HCT116 (cell line): ENCODE results near the gene APOE. TPM values are rescaled to one million over a fixed set of nuclear protein-coding genes. Genes with fewer than 3 reads are reported as not detected.

Experiments
- ATAC-seq: fragments of 200-7000 bp; cut with Tn5 transposase; 2 replicates; pipeline ENCODE4 v1.9.1; 2020; ENCODE audit warnings: mild to moderate bottlenecking, moderate library complexity
- BruUV-seq: library from RNA; stranded (reverse); fragments of 400-500 nt; replicated peaks from 2 replicates; lab custom pipeline; 2021; lab: Mats Ljungman, UMichigan
- CTCF ChIA-PET: fragments of 300-600 bp; sonication (Branson Sonifier 250); formaldehyde crosslinking; loops from one replicate; lab custom pipeline; 2021; ENCODE audit warnings: antibody characterized with exemption; lab: Charles Lee
- POLR2A ChIA-PET: fragments of 300-600, 350-600 bp; sonication (Branson Sonifier 250); formaldehyde crosslinking; loops from one replicate; lab custom pipeline; 2021; ENCODE audit warnings: antibody characterized with exemption; lab: Charles Lee
- RAD21 ChIA-PET, 2 experiments: fragments of 300-600 bp; sonication (Branson Sonifier 250); formaldehyde crosslinking; loops; one replicate each; lab custom pipeline; 2023; ENCODE audit warnings: low total read pairs in 2 of 2; ENCODE audit not compliant: uncharacterized antibody in 2 of 2, unreplicated experiment in 2 of 2, low non-redundant PET in 1 of 2; lab: Charles Lee
- DNase-seq: peaks from one replicate; pipeline ENCODE4 v3.0.0-alpha.2; 2010; ENCODE audit warnings: low read depth, low spot score
- H2AFZ ChIP-seq: fragments of 200-600 bp; shearing (Covaris generic), sonication (generic); 2 replicates; pipeline ENCODE4 v1.6.1; 2017; ENCODE audit warnings: low read depth, mixed run types, mixed read lengths, antibody characterized with exemption, low read length; ENCODE audit not compliant: poor library complexity, severe bottlenecking
- H3K27ac ChIP-seq: 2 replicates; pipeline ENCODE4 v1.5.1; 2012; ENCODE audit warnings: low read depth, low read length
- H3K27me3 ChIP-seq: fragments of 200-600 bp; sonication (generic); 2 replicates; pipeline ENCODE4 v1.6.1; 2016; ENCODE audit warnings: mixed run types, low read length, mixed read lengths; ENCODE audit not compliant: insufficient read depth
- H3K36me3 ChIP-seq, 2 experiments: fragments of 200-500 bp in 1 of 2; fragments of 200-600 bp in 1 of 2; sonication (Bioruptor generic) in 1 of 2; sonication (generic) in 1 of 2; 2 replicates each; pipeline versions ENCODE4 v1.5.1 to v1.6.1; 2014 to 2016; ENCODE audit warnings: low read length in 2 of 2, inconsistent platforms in 1 of 2, mixed read lengths in 1 of 2, mixed run types in 1 of 2; ENCODE audit not compliant: insufficient read depth in 2 of 2, control insufficient read depth in 1 of 2
- H3K4me1 ChIP-seq, 2 experiments: fragments of 200-600 bp in 1 of 2; sonication (generic) in 1 of 2; 2 replicates each; pipeline versions ENCODE4 v1.5.1 to v1.6.1; 2012 to 2017; ENCODE audit warnings: low read length in 2 of 2, inconsistent platforms in 1 of 2, mild to moderate bottlenecking in 1 of 2, mixed read lengths in 1 of 2, mixed run types in 1 of 2, moderate library complexity in 1 of 2; ENCODE audit not compliant: insufficient read depth in 2 of 2, control insufficient read depth in 1 of 2
- H3K4me2 ChIP-seq: fragments of 200-600 bp; sonication (generic); 2 replicates; pipeline ENCODE4 v1.6.1; 2017; ENCODE audit warnings: mixed run types, low read length, mixed read lengths
- H3K4me3 ChIP-seq, 2 experiments: fragments of 200-600 bp in 1 of 2; sonication (generic) in 1 of 2; replicated peaks in 1 of 2; 2 replicates each; pipeline ENCODE4 v1.5.1; 2011 to 2016; ENCODE audit warnings: low read length in 2 of 2, control low read depth in 1 of 2, low read depth in 1 of 2, mild to moderate bottlenecking in 1 of 2, mixed read lengths in 1 of 2, mixed run types in 1 of 2
- H3K79me2 ChIP-seq: fragments of 200-600 bp; sonication (generic); 2 replicates; pipeline ENCODE4 v1.6.1; 2017; ENCODE audit warnings: mild to moderate bottlenecking, mixed run types, low read length, moderate library complexity, mixed read lengths; ENCODE audit not compliant: insufficient read depth
- H3K9ac ChIP-seq: fragments of 200-600 bp; sonication (generic); 2 replicates; pipeline ENCODE4 v1.6.1; 2016; ENCODE audit warnings: low read length, mixed read lengths
- H3K9me2 ChIP-seq: fragments of 200-600 bp; sonication (generic), shearing (Covaris generic); 2 replicates; pipeline ENCODE4 v1.6.1; 2017; ENCODE audit warnings: mixed run types, mild to moderate bottlenecking, moderate library complexity; ENCODE audit not compliant: insufficient read depth
- H3K9me3 ChIP-seq, 2 experiments: fragments of 200-500 bp in 1 of 2; fragments of 200-600 bp in 1 of 2; sonication (Bioruptor generic) in 1 of 2; sonication (generic) in 1 of 2; 2 replicates each; pipeline ENCODE4 v1.6.1; 2014 to 2017; ENCODE audit warnings: low read length in 2 of 2, mixed read lengths in 2 of 2, inconsistent platforms in 1 of 2, low read depth in 1 of 2, mild to moderate bottlenecking in 1 of 2, mixed run types in 1 of 2, moderate library complexity in 1 of 2; ENCODE audit not compliant: control insufficient read depth in 1 of 2, insufficient read depth in 1 of 2
- H4K20me1 ChIP-seq: fragments of 200-600 bp; sonication (generic), shearing (Covaris generic); 2 replicates; pipeline ENCODE4 v1.6.1; 2017; ENCODE audit warnings: mixed run types, mild to moderate bottlenecking, moderate library complexity; ENCODE audit not compliant: insufficient read depth
- CBX3 ChIP-seq: IDR thresholded peaks from 2 replicates; pipeline ENCODE4 v1.6.1; 2012; ENCODE audit warnings: low read depth
- CTCF ChIP-seq, 3 experiments: fragments of 200-600 bp in 1 of 3; sonication (generic) in 1 of 3; IDR thresholded peaks in 2 of 3; conservative IDR thresholded peaks in 1 of 3; 2 replicates each; pipeline ENCODE4 v1.5.1; 2012 to 2017; ENCODE audit warnings: low read depth in 2 of 3, low read length in 2 of 3, antibody characterized with exemption in 1 of 3, borderline replicate concordance in 1 of 3, control low read depth in 1 of 3, mild to moderate bottlenecking in 1 of 3, mixed read lengths in 1 of 3, mixed run types in 1 of 3, moderate library complexity in 1 of 3; ENCODE audit not compliant: insufficient read depth in 1 of 3
- EGR1 ChIP-seq: IDR thresholded peaks from 2 replicates; pipeline ENCODE4 v1.6.1; 2012; ENCODE audit warnings: low read depth
- ELF1 ChIP-seq: IDR thresholded peaks from 2 replicates; pipeline ENCODE4 v1.6.1; 2012; ENCODE audit warnings: low read depth, borderline replicate concordance
- EZH2 ChIP-seq: fragments of 200-600 bp; sonication (generic); IDR thresholded peaks from 2 replicates; pipeline ENCODE4 v1.6.1; 2017; ENCODE audit warnings: antibody characterized with exemption, mixed run types
- JUND ChIP-seq: IDR thresholded peaks from 2 replicates; pipeline ENCODE4 v1.6.1; 2012
- POLR2A ChIP-seq: IDR thresholded peaks from 2 replicates; pipeline ENCODE4 v1.7.0; 2011; ENCODE audit warnings: borderline replicate concordance; ENCODE audit not compliant: insufficient read depth, insufficient read length; ENCODE audit errors: extremely low read depth
- POLR2AphosphoS5 ChIP-seq: IDR thresholded peaks from 2 replicates; pipeline ENCODE4 v1.6.1; 2011; ENCODE audit warnings: mild to moderate bottlenecking, low read depth, low read length, moderate library complexity
- RAD21 ChIP-seq: IDR thresholded peaks from 2 replicates; pipeline ENCODE4 v1.6.1; 2012; ENCODE audit warnings: low read depth, mild to moderate bottlenecking
- SIN3A ChIP-seq: IDR thresholded peaks from 2 replicates; pipeline ENCODE4 v1.6.1; 2012; ENCODE audit warnings: low read depth
- SP1 ChIP-seq: IDR thresholded peaks from 2 replicates; pipeline ENCODE4 v1.6.1; 2012; ENCODE audit warnings: low read depth
- SRF ChIP-seq: IDR thresholded peaks from 2 replicates; pipeline ENCODE4 v1.6.1; 2012; ENCODE audit warnings: low read depth
- TCF7L2 ChIP-seq: IDR thresholded peaks from 2 replicates; pipeline ENCODE4 v1.7.0; 2011; ENCODE audit warnings: borderline replicate concordance, inconsistent platforms; ENCODE audit not compliant: insufficient read depth, insufficient read length; ENCODE audit errors: extremely low read depth
- ZBTB33 ChIP-seq: IDR thresholded peaks from 2 replicates; pipeline ENCODE4 v1.6.1; 2011; ENCODE audit warnings: mild to moderate bottlenecking, low read length, moderate library complexity; ENCODE audit not compliant: insufficient replicate concordance; ENCODE audit errors: extremely low read depth
- ZNF274 ChIP-seq: fragments of 200-500 bp; sonication (Bioruptor generic); IDR thresholded peaks from 2 replicates; pipeline ENCODE4 v1.6.1; 2014; ENCODE audit warnings: mild to moderate bottlenecking, low read depth, low read length, inconsistent platforms
- intact Hi-C: fragments of 100-400 bp; cut with micrococcal nuclease; formaldehyde crosslinking; loops from 2 replicates; pipeline ENCODE4 v1.10.0; 2022
- total RNA-seq: library from RNA; stranded (reverse); gene quantifications from one replicate; pipeline ENCODE4 v1.2.1, GENCODE V29; 2021; ENCODE audit not compliant: unreplicated experiment
- TF ChIP-seq, protein P1 (sequence below): IDR thresholded peaks from 2 replicates; pipeline ENCODE4 v1.6.1; 2012; ENCODE audit warnings: low read depth
- TF ChIP-seq, protein P2 (sequence below): IDR thresholded peaks from 2 replicates; pipeline ENCODE4 v1.6.1; 2012

The APOE gene
- total RNA-seq, 1 experiment from 2014 or later, result 7.2 TPM

DNA sequence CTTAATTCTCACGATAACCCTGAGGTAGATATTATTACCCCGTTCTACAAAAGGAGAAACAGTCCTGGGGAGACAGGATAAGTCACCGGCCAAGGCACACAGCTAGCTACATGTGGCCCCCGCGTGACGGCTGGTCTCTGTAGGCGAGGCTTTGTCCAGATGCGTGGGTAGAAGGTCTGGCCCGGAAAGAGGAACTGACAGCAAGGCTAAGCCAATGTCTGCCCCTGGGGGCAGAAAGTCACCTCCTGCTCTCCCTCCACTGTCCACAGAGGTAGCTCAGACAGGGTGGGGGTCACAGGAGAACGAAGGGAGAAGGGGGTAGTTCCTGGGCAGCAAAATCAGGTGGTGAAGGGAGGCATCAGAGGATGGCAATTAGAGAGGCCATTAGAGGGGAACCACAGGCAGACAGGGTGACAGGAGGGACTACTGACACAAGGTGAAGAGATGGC lies 38.2 kb downstream of the APOE start:
- RAD21 ChIA-PET, result no interaction called here
- TF ChIP-seq RAD21 (no peak), EZH2 (no peak), ZBTB33 (no peak), JUND (no peak), POLR2AphosphoS5 (no peak), ELF1 (no peak), CTCF (IDR thresholded peaks at IDR 0.05 in 2 of 3, conservative IDR thresholded peaks at IDR 0.05 in 1 of 3; ENCODE audit: borderline replicate concordance in 1 of 3, insufficient read depth in 1 of 3, low read depth in 2 of 3, low read length in 2 of 3) (no peak), POLR2A (no peak), EGR1 (no peak), TCF7L2 (no peak), SIN3A (no peak), SP1 (no peak), SRF (no peak), ZNF274 (no peak), CBX3 (no peak)
- TF ChIP-seq, protein P1, sequence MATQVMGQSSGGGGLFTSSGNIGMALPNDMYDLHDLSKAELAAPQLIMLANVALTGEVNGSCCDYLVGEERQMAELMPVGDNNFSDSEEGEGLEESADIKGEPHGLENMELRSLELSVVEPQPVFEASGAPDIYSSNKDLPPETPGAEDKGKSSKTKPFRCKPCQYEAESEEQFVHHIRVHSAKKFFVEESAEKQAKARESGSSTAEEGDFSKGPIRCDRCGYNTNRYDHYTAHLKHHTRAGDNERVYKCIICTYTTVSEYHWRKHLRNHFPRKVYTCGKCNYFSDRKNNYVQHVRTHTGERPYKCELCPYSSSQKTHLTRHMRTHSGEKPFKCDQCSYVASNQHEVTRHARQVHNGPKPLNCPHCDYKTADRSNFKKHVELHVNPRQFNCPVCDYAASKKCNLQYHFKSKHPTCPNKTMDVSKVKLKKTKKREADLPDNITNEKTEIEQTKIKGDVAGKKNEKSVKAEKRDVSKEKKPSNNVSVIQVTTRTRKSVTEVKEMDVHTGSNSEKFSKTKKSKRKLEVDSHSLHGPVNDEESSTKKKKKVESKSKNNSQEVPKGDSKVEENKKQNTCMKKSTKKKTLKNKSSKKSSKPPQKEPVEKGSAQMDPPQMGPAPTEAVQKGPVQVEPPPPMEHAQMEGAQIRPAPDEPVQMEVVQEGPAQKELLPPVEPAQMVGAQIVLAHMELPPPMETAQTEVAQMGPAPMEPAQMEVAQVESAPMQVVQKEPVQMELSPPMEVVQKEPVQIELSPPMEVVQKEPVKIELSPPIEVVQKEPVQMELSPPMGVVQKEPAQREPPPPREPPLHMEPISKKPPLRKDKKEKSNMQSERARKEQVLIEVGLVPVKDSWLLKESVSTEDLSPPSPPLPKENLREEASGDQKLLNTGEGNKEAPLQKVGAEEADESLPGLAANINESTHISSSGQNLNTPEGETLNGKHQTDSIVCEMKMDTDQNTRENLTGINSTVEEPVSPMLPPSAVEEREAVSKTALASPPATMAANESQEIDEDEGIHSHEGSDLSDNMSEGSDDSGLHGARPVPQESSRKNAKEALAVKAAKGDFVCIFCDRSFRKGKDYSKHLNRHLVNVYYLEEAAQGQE, result no peak
- TF ChIP-seq, protein P2, sequence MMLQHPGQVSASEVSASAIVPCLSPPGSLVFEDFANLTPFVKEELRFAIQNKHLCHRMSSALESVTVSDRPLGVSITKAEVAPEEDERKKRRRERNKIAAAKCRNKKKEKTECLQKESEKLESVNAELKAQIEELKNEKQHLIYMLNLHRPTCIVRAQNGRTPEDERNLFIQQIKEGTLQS, result no peak
- intact Hi-C loops, result no loop called here
- H4K20me1 ChIP-seq, result no peaks in the 10 kb centered on the region
- H3K27ac ChIP-seq, result no peak overlapping the region
- H3K27me3 ChIP-seq, result no peaks in the 10 kb centered on the region
- no peak overlapping the region for H3K4me3 ChIP-seq
- POLR2A ChIA-PET, result no interaction called here
- CTCF ChIA-PET, result no interaction called here
- no peaks in the 10 kb centered on the region for H3K79me2 ChIP-seq
- H3K9me2 ChIP-seq, result no peaks in the 10 kb centered on the region
- H3K4me1 ChIP-seq, result no peaks in the 10 kb centered on the region
- ATAC-seq (no peak), DNase-seq (no peak)
- no peak overlapping the region for H3K4me2 ChIP-seq
- no peak overlapping the region for H3K9ac ChIP-seq
- no peaks in the 10 kb centered on the region for H3K36me3 ChIP-seq
- no peak overlapping the region for H2AFZ ChIP-seq
- H3K9me3 ChIP-seq, result no peaks in the 10 kb centered on the region
- BruUV-seq, result no TSS peak
